HG03066 (cell line): ENCODE data around the gene MKLN1.

Source experiments
- ATAC-seq: cut with Tn5 transposase; IDR thresholded peaks from one replicate; pipeline ENCODE4 v1.9.1; 2021; ENCODE audit warnings: low read depth; ENCODE audit not compliant: unreplicated experiment

The MKLN1 gene

DNA sequence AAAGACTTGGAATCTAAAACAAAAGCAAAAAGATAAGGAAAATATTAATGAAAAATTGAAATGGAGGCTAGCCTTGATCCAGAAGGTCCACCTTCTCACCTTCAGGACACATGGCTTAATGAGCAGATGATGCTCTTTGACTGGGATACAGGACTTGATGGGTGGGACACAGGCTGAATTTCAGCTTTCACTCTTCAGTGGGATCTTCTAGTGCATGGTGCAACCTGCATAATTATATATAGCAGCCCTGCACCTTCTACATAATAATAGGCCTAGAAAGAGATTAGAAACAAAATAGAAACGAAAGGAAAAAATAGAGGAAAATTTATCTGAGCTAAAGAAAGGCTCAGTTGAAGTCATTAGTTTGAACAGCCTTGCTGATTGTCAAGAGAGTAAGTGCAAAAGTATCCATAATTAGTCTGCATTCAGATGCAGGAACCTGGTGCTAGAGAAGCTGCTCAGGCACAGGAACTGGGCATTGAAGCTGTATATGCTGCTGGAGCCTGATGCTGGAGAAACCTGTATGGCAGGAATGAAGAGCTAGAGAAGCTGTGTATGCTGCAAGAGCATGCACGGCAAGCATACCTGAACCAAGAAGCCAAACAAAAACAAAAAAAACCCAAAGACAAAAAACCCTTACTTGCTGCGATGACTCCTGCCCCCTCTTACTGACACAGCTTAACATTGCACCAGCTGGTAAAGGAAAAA, 19.4 kb downstream of the MKLN1 start:
- no peak for ATAC-seq

DNA sequence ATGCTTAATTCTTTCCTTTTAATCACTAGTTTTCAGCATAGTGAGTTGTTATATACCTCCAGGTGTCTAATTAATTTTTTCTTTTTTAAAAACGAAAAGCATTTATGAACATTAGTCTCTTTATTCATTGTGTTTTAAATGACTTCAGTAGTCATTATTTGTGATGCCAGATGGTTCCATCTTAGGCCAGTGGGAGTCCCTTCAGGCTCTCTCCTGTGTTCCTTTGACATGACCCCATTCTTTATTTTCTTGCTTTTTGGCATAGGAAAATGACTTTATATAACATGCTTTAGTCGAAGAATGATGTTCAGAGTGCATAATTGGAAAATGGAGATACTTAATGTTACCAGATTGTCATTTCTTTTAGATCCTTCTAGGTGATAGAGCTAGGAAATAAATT, 24.4 kb downstream of the MKLN1 start:
- no peak for ATAC-seq

DNA sequence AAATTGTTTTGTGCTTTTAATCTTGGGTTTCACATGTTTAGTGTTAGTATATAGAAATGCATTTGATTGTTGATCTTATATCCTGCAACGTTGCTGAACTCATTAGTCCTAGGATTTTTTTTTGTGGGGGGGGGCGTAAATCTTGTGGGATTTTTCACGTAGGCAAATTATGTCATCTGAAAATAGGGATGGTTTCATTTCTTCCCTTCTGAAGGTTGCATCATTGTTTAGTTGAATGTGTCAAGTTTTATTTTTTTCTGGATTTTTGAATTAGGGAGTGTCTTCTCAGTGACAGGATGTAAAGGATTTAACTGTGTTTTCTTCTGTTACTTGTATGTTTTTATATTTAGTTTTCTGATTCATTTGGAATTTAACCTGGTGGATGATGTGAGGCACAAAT, 26.7 kb downstream of the MKLN1 start:
- no peak for ATAC-seq

DNA sequence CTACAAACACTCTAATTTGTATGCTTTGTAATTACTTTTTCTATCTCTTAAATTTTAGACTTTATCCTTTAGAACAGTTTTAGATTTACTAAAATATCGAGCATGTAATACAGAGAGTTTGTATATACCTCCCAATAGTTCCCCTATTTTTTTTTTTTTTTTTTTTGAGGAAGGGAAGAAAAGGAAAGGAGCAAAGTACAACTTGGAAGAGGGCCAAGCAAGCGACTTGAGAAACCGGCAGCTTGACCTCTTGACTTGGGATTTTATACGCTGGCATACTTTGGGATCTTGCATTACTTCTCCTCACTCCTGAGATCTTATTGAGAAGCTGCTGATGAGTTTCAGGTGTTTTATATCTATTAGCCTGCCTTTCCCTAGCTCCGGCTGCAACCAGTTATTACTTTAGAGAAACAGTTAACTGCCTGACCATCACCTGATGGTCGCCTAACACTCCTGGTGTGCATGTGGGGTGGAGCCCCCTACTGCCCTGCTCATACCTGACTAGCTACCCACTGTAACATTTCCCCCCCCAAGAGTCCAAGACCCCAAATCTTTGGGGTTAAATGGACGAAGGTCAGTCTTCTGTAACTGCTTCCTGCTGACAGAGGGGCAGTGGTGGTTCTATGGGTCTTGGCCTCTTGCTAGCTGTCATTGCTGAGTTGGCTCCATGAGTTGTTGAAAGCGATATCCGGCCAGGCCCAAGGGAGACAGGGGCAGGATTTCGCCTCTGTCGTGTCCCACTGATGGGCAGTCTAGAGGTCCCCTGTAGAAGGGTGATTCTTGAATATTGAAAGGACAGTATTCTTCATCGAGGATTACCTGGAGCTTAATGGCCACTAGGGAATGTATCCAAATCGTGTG, 28.5 kb downstream of the MKLN1 start:
- ATAC-seq, result no peak

DNA sequence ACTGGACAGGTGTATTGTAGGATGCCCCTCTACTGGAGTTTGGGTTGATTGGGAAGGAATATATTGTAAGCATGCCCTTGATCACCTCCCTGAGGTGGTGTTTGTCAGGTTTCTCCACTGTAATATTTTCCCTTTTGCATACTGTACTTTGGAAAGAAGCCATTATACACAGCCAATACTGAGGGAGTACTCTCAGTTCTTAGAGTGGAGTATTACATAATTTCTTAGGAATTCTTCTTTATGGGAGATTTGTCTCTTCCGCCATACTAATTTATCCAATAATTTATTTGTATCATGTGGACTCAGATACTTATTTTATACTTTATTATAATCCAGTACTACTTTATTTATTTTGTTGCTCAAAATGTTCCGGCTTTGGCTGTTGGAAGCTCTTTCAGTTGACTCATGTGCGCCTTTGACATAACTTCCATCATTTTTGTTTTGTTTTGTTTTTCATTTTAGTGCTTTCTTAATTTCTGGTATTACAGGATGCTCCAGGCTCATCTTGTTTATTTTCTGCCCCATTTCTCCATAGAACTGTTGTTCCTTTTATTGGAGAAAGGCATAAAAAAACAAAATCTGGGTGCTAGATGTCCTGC, 29.7 kb downstream of the MKLN1 start:
- no peak for ATAC-seq

DNA sequence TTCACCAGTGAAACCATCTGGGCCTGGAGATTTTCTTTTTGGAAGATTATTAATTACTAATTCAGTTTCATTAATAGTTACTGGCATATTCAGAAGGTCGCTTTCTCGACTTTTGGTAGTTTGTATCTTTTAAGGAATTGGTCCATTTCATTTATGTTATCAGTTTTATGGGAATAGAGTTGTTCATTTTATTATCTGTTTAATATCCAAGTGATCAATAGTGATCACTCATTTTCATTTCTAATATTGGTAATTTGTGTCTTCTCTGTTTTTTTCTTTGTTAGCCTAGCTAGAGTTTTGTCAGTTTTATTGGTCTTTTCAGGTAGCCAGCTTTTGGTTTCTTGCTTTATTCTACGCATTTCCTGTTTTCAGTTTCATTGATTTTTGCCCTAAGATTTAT, 31.0 kb downstream of the MKLN1 start:
- ATAC-seq, result no peak

DNA sequence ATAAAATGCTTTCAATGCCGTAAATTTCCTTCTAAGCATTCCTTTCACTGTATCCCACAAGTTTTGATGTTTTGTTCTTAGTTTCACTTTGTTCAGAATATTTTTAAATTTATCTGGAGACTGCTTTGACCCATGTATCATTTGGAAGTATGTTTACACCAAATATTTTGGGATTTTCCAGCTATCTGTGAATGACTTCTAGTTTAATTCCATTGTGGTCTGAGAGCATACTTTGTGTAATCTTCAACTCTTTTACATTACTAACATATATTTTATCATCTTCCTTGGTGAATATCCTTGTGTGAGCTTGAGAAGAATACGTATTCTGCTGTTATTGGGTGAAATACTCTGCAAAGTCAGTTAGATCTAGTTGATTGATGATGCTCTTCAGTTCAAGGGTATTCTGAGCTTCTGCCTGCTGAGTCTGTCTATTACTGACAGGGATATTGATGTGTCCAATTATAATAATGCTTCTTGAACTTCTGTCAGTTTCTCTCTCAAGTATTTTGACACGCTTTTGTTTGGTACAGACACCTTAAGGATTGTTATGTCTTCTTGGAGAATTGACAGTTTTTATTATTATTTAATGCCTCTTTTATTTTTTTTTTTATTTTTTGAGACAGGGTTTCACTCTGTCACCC, 31.6 kb downstream of the MKLN1 start:
- no peak for ATAC-seq

DNA sequence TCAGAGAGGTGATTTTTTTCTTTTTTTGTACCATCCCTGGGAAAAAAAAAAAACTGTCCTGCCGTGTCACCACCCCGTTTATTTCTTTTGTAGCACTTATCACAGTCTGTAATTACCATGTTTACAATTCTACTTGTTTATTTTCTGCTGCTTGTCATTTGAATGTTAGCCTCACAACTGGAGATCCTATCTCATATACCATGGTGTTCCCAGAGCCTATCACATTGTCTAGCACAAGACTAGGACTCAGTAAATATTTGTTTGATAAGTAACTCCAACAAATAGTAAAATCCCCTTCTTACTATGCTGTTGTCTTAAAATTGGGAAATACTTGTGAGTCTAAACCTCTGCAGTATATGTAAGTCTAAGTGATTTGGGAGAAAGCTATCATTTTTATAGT, 36.0 kb downstream of the MKLN1 start:
- no peak for ATAC-seq

DNA sequence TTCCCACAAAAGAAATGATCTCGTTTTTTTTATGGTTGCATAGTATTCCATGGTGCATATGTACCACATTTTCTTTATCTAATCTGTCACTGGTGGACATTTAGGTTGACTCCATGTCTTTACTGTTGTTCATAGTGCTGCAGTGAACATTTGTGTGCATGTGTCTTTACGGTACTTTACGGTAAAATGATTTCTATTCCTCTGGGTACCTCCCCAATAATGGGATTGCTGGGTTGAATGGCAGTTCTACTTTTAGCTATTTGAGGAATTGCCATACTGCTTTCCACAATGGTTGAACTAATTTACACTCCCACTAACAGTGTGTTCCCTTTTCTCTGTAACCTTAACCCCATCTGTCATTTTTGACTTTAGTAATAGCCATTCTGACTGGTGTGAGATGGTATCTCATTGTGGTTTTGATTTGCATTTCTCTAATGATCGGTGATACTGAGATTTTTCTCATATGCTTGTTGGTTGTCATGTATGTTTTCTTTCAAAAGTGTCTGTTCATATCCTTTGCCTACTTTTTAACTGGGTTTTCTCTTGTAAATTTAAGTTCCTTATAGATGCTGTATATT, 37.2 kb downstream of the MKLN1 start:
- no peak for ATAC-seq

DNA sequence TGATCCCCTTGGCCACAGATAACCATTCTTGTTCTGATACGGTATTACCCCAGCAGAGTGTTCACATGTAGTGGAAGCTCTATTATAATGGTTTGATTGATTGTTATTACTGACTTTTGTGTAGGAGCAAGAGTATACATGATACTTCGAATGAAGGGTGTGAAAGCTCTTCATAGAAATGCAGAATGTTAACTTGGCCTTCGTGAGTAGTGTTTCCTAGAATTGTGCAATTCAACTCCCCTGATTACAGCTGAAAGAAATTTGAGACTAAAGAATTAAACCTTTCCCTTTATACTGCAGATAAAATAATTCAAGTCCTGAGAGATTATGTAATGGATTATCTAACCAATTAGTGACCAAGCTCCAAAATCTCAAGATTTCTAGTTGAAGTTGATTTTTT, 38.2 kb downstream of the MKLN1 start:
- ATAC-seq, result no peak

DNA sequence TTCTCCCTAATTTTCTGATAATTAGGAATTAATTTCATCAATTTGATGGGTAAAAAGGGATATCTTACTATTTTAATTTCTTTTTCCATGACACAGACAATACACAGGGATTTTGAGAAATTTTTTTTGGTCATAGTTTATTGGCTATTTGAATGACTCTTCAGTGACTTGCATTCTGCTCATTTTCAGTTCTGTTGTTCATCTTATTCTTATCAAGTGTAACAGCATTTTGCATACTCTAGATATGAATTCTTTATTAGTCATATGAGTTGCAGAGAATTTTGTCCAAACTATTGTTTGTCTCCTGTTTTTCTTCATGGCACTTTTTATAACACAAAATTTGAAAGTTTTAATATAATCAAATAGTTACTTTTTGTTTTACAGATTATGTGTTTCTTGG, 41.7 kb downstream of the MKLN1 start:
- ATAC-seq, result no peak

DNA sequence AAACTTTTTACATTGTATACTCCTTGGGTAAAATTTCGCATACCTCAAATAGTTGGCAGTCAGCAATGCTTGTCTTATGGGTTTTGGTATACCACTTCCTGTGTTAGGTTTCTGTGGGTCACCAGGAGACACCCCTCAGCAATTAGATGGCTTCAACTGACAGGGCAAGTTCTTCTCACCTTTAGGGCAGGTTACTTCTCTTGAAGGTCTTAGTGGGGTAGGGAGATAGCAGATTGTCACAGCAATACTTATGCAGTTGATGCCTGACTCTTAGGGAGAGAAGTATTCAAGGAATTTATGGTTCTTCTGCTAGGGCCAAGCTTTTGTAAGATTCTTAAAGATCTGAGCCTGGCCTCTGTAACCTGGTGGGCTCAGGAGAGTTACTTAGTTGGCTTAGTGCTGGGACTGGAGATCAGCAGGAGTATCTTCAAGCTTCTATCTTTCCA, 42.9 kb downstream of the MKLN1 start:
- ATAC-seq, result no peak

DNA sequence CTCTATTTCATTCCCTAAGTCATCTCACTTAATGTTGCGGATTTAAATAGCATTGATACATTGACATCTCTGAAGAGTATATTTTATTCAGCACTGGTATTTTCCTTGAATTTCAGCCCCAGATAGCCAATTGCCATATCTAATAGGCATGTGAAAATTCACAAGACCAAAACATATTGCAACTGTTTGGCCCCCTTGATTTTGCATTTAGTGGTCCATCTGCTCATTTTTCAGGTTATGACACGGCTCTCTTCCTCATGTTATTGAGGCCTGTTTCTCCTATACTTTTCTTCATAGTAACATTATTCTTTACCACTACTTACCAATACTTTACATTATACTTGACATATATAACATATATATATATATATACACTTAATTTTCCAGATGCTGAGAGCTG, 43.7 kb downstream of the MKLN1 start:
- no peak for ATAC-seq

DNA sequence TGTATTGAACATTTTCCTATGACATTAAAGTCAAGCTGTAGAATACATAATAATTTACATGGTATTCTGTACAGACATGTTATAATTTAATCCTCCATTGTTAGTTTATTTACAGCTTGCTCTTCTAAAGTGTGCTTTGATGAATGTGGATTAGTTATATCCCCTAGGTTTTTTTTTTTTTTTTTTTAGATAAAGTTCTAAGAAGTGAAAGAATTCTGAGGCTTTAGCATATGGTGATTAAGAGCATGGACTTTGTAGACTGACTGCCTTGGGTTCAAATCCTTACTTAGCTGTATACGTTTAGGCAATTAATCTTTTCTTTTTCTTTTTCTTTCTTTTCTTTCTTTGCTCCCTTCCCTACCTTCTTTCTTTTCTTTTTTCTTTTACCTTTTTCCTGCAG, 44.9 kb downstream of the MKLN1 start:
- no peak for ATAC-seq

DNA sequence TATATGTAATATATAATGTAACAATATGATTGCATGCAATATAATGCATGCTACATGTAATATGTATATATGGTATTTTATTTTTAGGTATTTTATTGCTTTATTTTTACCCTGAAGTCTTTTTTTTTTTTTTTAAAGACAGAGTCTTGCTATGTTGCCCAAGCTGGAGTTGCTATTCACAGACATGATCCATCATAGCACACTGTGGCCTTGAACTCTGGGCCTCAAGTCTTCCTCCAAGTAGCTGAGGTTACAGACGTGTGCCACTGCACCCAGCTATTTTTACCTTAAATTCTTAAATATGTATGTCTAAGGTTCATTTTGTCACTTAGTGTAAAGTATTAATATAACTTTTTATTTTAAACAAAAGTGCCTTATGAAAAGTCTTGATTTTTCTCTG, 47.1 kb downstream of the MKLN1 start:
- no peak for ATAC-seq

DNA sequence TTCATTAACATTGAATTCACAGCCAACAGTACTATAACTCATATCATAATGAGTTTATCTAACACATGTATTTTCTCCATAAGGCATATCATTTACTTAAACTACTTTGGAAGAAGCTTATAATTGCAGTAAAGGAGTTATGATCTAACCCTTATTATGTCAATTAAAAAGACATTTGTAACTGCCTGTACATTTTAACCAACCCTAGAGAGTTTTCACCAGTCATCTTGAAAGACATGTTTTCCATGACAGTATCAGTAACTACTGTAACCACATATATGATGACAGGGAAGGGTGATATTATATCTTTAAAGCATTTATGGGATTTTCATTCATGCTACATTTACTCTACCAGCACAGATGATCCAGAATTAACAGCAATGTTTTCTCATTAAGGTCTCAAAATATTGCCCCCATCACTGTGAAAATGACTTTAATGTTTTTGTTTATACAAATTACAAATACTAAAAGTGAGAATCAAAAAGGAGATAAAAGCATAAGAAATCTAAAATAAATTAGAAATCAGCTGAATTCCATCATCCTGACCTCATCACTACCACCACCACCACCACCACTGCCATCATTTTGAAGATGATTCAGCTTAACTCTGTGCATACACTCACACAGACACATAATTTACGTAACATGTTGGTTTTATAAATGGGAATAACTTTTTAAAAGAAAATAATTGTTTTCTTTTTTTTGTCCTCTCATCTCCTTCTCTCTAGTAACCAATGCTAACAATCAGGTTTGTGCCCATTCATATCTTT, 53.6 kb downstream of the MKLN1 start:
- no peak for ATAC-seq

DNA sequence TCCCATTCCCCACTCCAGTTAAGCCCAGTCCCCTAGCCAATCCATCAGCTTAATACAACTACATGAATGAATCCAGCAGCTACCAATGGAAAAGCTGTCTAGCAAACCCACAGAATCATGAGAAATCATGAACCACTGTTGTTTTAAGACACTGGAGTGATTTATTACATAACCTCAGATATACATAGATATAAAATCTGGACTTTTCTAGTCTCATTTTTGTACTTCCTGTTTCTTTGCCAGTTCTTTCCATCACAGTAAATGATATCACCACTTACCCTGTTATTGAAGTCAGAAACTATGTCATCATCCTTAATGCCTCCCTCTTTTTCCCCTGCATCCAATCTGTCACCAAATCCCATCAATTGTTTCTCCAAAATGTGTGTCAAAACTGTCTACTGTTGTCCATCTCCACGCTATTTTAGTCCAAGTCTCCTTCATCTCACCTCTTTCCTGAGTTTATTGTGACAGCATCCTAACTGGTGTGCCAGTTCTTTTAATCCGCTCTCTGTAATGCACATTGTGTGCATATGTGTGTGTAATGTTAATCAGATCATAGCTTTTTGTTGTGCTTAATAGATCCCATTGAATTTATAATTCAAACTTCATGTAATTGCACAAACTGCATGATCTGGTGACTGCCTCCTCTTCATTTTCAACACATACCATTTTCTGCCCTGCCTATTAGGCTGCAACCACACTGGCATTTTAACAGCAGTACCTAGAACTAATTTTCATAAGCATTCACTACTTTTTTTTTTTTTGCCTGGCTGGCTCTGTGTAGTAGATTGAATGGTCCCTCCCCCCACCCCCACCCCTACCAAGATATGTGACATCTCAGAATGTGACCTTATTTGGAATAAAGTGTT, 56.0 kb downstream of the MKLN1 start:
- no peak for ATAC-seq

DNA sequence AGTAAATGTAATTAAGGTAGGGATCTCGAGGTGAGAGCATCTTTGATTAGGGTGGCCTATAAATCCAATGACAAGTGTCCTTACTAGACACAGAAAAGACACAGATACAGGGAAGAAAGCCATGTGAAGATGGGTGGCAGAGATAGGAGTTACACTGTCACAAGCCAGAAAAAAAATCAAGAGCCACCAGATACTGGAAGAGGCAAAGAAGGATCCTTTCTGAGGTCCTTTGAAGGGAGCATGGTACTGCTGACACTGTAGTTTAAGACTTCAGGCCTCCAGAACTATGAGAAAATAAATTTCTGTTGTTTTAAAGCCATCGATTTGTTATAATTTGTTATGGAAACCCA, 56.6 kb downstream of the MKLN1 start:
- ATAC-seq, result no peak

DNA sequence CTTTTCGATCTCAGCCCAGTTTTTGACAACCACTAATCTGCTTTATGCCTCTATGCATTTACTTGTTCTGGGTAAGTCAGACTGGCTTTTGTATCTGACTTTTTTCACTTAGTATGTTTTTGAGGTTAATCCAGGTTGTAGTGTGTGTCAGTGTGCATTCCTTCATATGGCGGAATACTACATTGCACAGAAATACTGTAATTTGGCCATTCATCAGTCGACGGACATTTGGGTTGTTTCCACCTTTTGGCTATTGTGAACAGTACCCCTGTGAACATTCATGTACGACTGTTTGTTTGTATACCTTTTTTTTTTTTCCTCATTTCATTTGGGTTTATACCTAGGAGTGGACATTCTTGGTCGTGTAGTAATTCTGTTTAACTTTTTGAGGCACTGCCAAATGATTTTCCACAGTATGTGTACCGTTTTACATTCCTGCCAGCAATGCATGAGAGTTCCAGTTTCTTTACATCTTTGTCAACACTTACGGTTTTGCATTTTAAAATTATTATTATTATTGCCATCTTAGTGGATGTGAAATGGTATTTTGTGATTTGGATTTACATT, 57.4 kb downstream of the MKLN1 start:
- ATAC-seq, result no peak
